ENCODE data around the gene RCAN2.

Gene RCAN2

GRCh38 chr6:46270336-46270735 lies 220.9 kb downstream of the RCAN2 start:
- TF ChIP-seq CTCF (IDR thresholded peaks at IDR 0.05) = no peak
- H3K9me3 ChIP-seq = no peaks in the 10 kb centered on the region
- no peak overlapping the region for H3K4me3 ChIP-seq (ENCODE audit: low read depth in 1 of 2, low read length in 1 of 2)
- no peaks in the 10 kb centered on the region for H3K27me3 ChIP-seq
- H3K27ac ChIP-seq = no peak overlapping the region
- no peaks in the 10 kb centered on the region for H3K36me3 ChIP-seq
- H3K4me1 ChIP-seq (ENCODE audit: control insufficient read depth in 1 of 2, insufficient read depth in 1 of 2, low read depth in 1 of 2, low read length in 1 of 2) = no peaks in the 10 kb centered on the region

- Histone ChIP-seq H3K4me3 (ENCODE audit: low read depth in 1 of 2, low read length in 1 of 2) (no peak overlapping the region), H3K4me1 (ENCODE audit: control insufficient read depth in 1 of 2, insufficient read depth in 1 of 2, low read depth in 1 of 2, low read length in 1 of 2) (no peaks in the 10 kb centered on the region), H3K27ac (no peak overlapping the region), H3K36me3 (no peaks in the 10 kb centered on the region), H3K9me3 (no peaks in the 10 kb centered on the region), H3K27me3 (no peaks in the 10 kb centered on the region)
- no peak for TF ChIP-seq CTCF (IDR thresholded peaks at IDR 0.05)
Measured at GRCh38 chr6:46269447-46270229, 221.6 kb downstream of the RCAN2 start.

- TF ChIP-seq CTCF (IDR thresholded peaks at IDR 0.05) = no peak
- no peaks in the 10 kb centered on the region for H3K36me3 ChIP-seq
- no peaks in the 10 kb centered on the region for H3K27me3 ChIP-seq
- no peaks in the 10 kb centered on the region for H3K4me1 ChIP-seq (ENCODE audit: control insufficient read depth in 1 of 2, insufficient read depth in 1 of 2, low read depth in 1 of 2, low read length in 1 of 2)
- H3K4me3 ChIP-seq (ENCODE audit: low read depth in 1 of 2, low read length in 1 of 2) = no peak overlapping the region
- no peaks in the 10 kb centered on the region for H3K9me3 ChIP-seq
- H3K27ac ChIP-seq = no peak overlapping the region
Measured at GRCh38 chr6:46267515-46267914, 223.7 kb downstream of the RCAN2 start.

GRCh38 chr6:46265373-46265772 lies 225.9 kb downstream of the RCAN2 start:
- no peaks in the 10 kb centered on the region for H3K9me3 ChIP-seq
- no peak for TF ChIP-seq CTCF (IDR thresholded peaks at IDR 0.05)
- H3K4me3 ChIP-seq (ENCODE audit: low read depth in 1 of 2, low read length in 1 of 2) = no peak overlapping the region
- no peak overlapping the region for H3K27ac ChIP-seq
- no peaks in the 10 kb centered on the region for H3K4me1 ChIP-seq (ENCODE audit: control insufficient read depth in 1 of 2, insufficient read depth in 1 of 2, low read depth in 1 of 2, low read length in 1 of 2)
- H3K36me3 ChIP-seq = no peaks in the 10 kb centered on the region
- no peaks in the 10 kb centered on the region for H3K27me3 ChIP-seq

- Histone ChIP-seq H3K27ac (no peak overlapping the region), H3K36me3 (no peaks in the 10 kb centered on the region), H3K9me3 (no peaks in the 10 kb centered on the region), H3K4me3 (ENCODE audit: low read depth in 1 of 2, low read length in 1 of 2) (no peak overlapping the region), H3K4me1 (ENCODE audit: control insufficient read depth in 1 of 2, insufficient read depth in 1 of 2, low read depth in 1 of 2, low read length in 1 of 2) (no peaks in the 10 kb centered on the region), H3K27me3 (no peaks in the 10 kb centered on the region)
- TF ChIP-seq CTCF (IDR thresholded peaks at IDR 0.05) = no peak
Measured at GRCh38 chr6:46263707-46264086, 227.6 kb downstream of the RCAN2 start.
